Measurements from ENCODE around the gene TMC7. TPM values are rescaled to one million over a fixed set of nuclear protein-coding genes. Genes with fewer than 3 reads are reported as not detected.

TMC7 gene
- total RNA-seq, 1 donor from 2014 or later = 0.09 TPM

DNA sequence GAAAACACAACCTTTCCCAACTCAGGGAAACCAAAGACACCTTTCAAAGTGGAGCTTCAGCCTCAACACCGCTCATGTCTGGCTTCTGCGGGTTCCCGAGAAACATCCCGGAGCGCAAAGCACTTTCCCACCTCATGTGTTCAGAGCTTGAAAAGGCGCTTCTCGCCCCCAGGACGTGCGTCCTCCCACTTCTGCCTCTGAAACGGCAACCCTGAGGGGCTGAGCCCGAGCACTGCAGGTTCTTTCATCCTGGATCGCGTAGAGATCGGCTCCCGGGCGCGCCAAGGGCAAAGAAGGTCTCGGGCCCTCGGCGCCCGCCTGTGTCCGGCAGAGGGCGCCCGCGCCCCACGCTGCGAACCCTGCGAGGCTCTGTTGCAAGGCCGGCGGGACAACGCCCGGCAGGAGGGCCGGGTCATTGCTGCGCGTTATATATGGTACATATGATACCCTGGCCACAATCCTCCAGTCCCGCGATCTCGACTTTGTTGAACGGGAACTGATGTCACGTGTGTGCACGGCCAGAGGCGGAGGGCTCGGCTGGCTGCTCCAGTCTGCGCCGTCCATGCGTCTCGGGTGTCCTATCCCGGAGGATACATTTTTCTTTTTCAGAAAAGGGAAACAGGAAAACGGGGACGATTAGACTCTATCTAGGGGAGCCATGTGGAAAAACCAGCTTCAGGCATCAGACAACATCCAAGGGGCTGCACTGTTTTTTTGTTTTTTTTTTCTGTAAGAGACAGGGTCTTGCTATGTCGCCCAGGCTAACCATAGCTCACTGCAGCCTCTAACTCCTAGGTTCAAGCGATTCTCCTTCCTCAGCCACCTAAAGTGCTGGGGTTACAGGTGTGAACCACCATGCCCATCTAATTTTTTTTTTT lies 102.8 kb downstream of the TMC7 start:
- intact Hi-C loops (cut with micrococcal nuclease) = loop anchor here (1.0 to 10.0 kb wide), 2 partner anchors 289 to 418 kb away; no protein-coding TSS in a partner anchor

DNA sequence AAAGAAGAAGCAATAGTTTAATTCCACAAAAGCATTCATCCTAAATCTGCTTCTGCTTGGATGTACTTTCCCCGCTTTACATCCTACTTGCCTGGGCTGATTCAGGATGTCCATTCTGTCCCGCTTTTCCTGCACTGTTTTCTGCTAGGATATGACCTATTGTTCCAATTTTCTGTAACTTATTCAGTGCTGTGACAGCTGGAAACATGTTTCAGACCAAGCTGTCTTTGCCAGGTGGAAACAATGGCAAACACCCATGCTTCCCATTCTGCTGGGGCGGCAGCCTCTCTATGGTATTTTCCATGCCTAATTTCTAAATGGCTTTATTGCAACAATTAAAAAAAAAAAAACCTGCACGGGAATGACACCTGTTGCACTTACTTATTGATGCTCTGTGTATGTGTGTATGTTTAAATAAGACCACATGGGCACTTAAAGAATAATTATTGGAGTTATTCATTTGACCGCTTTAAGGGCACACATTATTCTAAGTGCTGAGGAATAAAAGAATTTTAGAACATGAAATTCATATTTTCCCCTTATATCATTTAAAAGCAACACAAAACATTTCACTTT lies 104.7 kb downstream of the TMC7 start:
- intact Hi-C loops (cut with micrococcal nuclease) = loop anchor here (10.0 kb wide), 1 partner anchor 416 kb away; no protein-coding TSS in a partner anchor

DNA sequence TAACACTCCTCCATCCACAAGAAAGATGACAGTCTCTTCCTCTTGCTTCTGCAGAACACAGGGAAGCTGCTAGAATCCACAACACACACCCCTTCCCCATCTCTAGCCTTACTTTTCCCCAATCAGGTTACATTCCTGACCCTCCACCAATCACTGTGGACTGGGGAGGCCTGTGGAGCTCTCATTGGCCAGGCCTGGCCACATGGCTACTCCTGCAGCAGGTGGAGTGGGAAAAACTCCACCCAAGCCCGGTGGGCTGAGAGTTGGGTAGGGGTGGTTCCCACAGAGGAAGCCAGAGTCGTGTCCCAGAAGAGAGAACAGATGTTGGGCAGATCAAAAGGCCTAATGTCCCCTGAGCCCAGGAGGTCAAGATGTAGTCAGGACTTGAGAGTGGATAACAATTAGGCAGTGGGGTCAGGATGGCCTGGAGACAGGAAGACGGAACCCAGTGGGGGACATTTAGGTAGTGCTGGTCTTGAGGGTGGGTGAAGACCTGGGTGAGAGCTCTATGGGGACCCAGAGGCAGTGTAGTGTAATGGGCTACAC lies 105.7 kb downstream of the TMC7 start:
- intact Hi-C loops (cut with micrococcal nuclease) = loop anchor here (10.0 kb wide), 1 partner anchor 415 kb away; no protein-coding TSS in a partner anchor

DNA sequence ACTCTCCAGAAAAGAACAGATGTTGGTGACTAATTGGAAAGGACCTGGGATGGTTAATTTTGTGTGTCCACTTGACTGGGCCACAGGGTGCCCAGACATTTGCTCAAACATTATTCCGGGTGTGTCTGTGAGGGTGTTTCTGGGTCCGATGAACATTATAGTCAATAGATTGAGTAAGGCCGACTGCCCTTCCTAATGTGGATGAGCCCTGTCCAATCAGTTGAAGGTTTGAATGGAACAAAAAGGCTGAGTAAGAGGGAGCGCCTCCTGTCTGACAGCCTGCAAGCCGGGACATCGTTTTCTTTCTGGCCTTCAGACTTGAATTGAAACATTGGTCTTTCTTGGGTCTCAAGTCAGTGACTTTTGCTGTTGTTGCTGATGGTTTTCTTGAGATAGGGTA lies 107.2 kb downstream of the TMC7 start:
- intact Hi-C loops (cut with micrococcal nuclease) = loop anchor here (5.0 kb wide), 1 partner anchor 86 kb away; no protein-coding TSS in a partner anchor

DNA sequence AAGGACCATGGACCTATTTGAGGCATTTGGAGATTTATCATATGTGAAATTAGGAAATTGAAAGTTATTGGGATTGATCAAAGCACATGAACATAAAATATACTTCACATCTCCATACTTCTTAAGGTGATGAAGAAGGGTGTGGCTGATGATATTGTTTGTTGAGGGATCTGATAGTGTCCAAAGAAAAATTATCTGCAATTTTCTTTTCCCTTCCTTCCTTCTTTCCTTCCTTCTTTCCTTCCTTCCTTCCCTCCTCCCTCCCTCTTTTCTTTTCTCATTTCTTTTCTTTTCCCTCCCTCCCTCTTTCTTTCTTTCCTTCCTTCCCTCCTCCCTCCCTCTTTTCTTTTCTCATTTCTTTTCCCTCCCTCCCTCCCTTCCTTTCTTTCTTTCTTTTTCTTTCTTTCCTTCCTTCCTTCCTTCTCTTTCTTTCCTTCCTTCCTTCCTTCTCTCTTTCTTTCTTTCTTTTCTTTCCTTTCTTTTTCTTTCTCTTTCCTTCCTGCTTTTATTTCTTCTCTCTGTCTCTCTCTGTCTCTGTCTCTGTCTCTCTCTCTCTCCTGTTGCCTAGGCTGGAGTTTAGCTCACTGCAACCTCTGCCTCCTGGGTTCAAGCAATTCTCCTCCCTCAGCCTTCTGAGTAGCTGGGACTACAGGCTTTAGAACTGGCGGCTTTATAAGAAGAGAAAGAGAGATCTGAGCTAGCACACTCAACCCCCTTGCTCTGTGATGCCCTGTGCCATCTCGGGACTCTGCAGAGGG lies 109.1 kb downstream of the TMC7 start:
- intact Hi-C loops (cut with micrococcal nuclease) = loop anchor here (5.0 kb wide), 1 partner anchor 84 kb away; no protein-coding TSS in a partner anchor

DNA sequence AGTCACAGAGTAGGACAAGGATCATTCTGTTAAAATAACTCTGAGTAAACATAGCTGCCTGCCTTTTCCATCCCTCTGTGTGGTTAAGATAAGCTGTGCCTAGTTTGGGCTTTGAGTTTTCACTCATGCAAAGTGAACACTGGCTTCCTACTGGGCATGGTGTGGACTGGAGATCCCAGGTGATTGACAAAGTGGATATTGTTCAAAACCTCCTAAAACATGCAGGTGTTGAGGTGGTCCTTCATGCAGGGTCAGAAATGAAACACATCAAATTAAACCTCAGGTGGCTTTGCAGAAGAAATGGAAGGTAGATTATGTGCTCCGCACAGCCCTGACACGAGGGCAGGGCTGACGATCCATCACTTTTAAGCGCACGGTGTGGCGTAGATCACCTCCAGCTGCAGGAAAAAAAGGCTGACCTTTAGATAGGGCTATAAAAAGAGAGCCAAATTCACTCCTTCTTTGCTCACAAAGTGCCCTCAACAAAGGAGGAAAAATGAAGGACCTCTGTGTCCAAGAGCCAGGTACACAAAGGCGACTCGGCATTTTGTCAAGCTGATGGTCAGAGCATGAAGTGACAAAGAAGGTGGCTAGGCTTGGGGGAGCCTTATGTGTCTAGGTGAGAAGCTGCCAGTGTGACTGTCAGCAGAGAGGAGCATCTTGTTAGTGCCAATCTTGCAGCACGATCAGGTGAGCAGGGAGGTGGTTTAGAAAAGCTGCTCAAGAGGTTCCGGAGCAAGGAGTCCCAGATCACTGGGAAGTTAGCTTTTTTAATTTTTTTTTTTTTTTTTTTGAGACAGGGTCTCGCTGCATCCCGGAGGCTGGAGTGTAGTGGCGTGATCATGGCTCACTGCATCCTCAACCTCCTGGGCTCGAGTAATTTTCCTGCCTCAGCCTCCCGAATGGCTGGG lies 110.2 kb downstream of the TMC7 start:
- intact Hi-C loops (cut with micrococcal nuclease) = loop anchor here (5.0 kb wide), 1 partner anchor 83 kb away; no protein-coding TSS in a partner anchor

DNA sequence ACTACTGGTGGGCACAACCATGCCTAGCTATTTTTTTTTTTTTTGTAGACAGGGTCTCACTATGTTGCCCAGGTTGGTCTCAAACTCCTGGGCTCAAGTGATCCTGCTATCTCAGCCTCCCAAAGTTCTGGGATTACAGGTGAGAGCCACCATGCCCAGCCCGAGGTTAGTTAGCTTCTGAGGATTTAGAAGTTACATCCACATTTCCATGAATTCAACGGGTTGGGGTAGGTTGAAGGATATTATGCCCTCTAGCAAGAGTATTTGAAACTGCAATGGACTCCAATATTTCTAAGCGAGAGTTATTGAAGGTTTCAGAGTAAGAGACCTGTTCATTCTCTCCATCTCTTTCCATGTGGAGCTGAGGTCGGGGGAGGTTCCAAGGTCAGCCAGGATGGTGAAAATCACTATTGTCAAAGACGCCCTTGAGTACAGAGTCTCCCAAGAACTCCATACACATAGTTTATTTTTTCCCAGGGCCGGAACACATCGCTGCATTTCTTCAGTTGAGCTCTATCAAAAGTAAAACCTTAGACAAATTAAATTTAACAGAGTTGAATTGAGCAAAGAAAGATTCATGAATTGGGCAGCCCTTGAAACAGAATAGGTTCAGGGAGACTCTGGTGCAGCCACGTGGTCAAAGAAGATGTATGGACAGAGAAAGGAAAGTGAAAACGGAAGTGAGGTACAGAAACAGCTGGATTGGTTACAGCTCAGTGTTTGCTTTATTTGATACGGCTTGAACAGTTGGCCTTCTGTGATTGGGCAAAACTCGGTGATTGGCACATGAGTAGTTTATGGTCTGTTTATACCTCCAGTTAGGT lies 111.0 kb downstream of the TMC7 start:
- intact Hi-C loops (cut with micrococcal nuclease) = loop anchor here (5.0 kb wide), 1 partner anchor 83 kb away; no protein-coding TSS in a partner anchor

DNA sequence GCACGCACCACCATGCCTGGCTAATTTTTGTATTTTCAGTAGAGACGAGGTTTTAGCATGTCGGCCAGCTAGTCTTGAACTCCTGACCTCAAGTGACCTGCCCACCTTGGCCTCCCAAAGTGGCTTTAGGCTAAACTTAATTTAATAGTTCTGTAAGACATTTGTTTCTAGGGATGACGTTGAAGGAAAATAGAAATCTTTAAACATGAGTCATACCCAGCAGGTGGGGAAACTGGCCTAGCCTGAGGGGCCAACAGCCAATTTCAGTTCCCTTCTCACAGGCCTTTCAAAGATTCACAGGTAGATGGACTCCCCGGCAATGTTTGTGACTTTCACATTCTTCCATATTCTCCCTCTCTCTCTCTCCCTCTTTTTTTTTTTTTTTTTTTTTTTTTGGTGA lies 111.9 kb downstream of the TMC7 start:
- intact Hi-C loops (cut with micrococcal nuclease) = no loop called here

DNA sequence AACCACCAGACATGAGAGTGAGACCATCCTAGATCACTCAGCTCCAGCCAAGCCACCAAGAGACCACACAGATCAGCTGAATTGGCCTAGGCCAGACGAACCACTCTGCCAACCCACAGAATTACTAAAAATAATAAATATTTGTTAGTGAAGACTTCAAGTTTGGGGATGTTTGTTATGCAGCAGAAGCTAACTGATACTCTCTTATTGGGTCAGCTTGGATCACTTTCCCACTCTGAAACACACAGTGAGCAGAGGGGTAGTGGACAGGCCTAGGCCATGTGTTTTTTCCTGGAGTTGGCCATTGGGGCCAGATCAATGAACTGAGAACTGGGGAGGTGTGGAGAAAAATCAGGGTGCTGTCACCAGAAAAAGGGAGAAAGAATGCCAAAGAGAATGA lies 114.4 kb downstream of the TMC7 start:
- intact Hi-C loops (cut with micrococcal nuclease) = no loop called here

DNA sequence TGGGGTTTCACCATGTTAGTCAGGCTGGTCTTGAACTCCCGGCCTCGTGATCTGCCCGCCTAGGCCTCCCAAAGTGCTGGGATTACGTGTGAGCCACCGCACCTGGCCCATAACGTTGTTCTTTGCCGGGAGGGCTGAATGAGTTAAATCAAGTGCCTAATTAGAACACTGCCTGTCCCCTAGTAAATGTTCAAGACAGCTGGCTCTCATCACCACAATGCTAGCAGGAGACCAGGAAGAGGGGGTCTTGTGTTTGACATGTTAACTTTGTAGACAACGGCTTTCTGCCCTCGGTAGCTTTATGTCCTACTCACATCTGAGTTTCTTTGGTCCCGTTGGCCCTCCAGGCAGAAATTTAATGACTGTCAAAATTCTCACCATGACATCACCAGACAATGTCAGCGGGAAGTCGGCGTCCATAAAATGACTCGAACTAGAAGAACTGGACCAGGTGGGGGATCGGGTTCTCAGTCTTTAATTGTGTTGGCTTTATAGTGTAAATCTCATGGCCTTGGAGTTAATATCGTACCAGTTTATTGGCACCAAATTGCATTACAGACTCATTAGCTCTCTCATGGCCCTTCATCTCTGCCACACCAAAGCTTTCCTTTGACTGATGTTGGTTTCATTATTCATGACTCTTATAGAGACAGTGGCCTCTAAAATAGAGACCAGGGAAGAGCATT lies 118.6 kb downstream of the TMC7 start:
- intact Hi-C loops (cut with micrococcal nuclease) = no loop called here

DNA sequence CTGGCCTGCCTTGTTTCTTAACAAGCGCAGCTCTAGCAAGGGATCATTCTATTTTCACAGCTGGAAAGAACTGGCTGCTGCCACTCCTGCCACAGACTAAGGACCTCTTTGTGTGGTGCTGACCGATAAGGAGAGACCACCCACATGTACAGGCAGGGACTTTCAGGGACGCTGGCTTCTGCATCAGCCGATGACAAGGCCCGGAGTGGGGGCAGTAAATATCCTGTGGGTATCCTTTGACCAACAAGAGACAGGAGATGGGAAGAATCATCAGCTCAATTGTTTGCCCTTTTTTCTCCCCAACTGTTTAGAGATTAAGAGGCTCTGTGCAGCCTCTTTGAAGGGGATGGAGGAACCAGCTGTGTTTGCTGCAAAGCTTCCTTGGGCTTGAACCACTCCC lies 120.9 kb downstream of the TMC7 start:
- intact Hi-C loops (cut with micrococcal nuclease) = no loop called here

DNA sequence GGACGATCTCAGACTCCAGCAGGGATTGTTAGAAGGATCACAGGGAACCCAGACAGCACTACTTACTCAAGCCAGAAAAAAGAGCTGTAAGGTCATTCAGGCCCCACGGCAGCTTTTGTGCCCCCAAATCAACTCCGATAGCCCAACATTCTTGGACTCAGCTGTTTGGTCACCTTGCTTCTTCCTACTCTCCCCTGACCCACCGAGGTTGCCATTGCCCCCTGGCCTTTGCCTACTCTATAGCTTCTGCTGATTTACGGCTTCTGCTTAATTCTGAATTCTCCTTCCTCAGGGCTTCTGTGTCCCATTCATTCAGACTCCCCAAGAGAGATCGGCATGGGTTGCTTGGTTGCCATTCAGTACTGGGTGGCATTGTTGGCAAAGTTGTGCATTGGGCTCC lies 121.4 kb downstream of the TMC7 start:
- intact Hi-C loops (cut with micrococcal nuclease) = no loop called here

DNA sequence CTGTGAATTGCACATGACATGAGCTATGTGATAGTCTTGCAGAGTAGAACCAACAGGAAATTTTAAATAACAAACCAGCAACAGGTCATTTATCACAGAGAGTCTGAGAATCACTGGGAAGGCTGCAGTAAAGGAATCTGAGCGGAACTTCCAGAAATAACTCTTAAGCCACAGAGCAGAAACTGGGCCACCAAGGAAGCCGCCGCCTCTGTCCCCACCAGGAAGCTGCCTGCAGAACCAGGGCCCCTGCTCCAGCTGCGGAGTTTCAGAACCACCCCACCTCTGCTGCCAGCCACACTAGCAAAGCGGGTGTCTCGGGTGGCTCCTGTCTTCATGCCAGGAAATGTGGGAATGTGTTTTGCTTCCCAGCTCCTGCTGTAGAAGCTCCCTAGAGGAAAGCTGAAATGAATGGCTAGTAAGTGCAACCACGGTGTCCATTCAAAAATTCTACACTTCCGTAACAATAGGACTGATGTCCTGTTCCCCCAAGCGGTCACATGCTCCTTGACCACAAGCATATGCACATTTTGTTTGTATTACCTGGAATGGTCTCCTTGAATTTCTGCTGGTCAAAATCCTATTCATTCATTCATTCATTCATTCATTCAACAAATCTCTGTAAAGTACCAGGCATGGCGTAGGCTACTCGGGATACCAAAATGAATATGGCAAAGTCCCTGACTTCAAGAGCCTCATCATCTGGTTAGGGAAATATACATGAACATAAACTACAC lies 122.3 kb downstream of the TMC7 start:
- intact Hi-C loops (cut with micrococcal nuclease) = no loop called here

DNA sequence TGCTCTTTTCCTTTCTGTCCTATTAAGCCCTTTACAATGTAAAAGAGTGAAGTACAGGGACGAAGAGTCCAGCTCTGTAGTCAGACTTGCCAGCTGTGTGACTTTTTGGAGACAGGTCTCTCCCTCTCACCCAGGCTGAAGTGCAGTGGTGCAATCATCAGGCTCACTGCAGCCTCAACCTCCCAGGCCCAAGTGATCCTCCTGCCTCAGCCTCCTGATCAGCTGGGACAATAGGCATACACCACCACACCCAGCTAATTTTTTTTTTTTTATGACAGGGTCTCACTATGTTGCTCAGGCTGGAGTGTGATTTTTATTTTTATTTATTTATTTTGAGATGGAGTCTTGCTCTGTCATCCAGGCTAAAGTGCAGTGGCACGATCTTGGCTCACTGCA lies 122.9 kb downstream of the TMC7 start:
- intact Hi-C loops (cut with micrococcal nuclease) = no loop called here

DNA sequence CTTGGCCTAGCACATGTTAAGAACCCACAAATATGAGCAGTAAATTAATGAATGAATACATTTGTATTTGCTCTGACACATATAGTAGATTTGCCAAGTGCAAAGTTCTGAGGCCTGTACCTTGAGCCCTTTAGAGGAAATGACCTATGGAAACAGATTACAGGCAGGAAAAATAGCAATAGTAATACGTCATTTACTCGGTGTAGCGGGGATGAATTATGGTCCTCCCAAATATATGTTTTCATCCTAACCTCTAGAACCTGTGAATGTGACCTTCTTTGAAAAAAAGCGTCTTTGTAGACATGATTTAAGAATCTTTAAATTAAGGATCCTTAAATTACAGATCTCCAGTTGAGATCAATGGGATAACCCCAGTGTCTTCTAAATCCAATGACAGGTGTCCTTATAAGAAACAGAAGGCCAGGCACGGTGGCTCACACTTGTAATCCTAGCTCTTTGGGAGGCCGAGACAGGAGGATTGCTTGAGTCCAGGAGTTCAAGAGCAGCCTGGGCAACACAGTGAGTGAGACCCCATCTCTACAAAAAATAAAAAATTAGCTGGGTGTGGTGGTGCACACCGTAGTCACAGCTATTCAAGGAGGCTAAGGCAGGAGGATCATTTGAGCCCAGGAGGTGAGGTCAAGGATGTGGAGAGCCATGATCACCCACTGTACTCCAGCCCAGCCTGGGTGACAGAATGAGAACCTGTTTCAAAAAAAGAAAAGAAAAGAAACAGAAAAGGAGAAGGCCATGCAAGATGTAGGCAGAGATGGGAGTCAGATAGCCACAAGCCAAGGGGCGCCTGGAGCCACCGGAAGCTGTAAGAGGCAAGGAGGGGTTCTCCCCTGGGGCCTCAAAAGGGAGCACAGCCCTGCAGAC lies 124.9 kb downstream of the TMC7 start:
- intact Hi-C loops (cut with micrococcal nuclease) = no loop called here

DNA sequence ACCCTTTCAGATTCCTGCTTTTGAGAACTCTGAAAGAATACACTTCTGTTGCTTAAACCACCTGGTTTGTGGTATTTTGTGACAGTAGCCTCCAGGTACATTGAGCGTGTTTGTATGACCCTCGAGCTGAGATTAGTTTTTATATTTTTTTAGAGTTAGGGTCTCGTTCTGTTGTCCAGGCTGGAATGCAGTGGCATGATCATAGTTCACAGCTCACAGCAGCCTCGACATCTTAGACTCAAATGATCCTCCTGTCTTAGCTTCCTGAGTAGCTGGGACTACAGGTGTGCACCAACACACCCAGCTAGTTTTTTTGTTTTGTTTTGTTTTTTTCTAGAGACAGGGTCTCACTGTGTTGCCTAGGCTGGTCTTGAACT lies 125.5 kb downstream of the TMC7 start:
- intact Hi-C loops (cut with micrococcal nuclease) = no loop called here
